HG03103 (cell line): ENCODE results near the gene ARMC9.

ENCODE experiments used
- ATAC-seq: cut with Tn5 transposase; IDR thresholded peaks from one replicate; pipeline ENCODE4 v1.9.1; 2021; ENCODE audit warnings: low read depth; ENCODE audit not compliant: unreplicated experiment

Gene ARMC9

GRCh38 chr2:231357048-231357447 lies 158.6 kb downstream of the ARMC9 start:
- no peak for ATAC-seq

DNA sequence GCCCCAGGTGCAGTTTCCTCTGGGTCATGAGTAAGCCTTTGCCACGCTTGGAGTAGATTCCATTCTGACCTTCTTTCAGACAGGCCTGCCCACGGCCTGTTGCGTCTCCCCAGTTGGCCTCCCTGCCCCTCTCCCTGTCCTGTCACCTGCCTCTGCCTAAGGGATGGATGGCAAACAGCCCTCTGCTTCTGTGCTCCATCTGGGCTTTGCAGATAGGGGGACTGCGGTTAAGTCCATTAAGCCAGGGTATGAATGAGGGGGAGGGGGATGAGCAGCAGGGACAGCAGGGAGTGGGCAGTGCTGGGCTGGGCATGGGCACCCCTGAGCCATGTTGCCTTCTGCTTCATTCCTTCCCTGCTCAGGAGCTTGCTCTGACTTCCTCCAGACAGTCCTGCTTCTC lies 159.5 kb downstream of the ARMC9 start:
- ATAC-seq, result no peak

DNA sequence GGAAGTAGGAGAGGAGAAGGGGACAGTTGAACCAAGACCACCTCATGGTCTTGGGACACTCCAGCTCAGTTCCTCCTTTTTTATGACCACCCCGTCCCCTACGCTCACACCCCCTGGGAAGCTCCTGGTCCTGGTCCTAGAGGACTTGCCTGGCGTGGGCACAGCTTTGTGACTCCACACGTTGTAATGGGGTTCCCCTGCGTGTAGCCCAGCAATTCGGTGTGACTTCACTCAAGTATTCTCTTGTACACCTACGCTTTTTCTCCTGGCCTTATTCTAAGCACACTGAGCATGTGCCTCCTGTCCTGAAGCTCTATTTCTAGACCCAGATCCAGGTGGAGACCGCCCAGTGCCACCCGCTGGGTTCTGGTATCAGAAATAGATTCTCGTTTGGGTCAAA lies 161.0 kb downstream of the ARMC9 start:
- ATAC-seq, result no peak

- no peak for ATAC-seq
These were observed 161.5 kb downstream of the ARMC9 start for GRCh38 chr2:231359948-231360347.

- no peak for ATAC-seq
These were observed 162.0 kb downstream of the ARMC9 start for GRCh38 chr2:231360401-231360800.

DNA sequence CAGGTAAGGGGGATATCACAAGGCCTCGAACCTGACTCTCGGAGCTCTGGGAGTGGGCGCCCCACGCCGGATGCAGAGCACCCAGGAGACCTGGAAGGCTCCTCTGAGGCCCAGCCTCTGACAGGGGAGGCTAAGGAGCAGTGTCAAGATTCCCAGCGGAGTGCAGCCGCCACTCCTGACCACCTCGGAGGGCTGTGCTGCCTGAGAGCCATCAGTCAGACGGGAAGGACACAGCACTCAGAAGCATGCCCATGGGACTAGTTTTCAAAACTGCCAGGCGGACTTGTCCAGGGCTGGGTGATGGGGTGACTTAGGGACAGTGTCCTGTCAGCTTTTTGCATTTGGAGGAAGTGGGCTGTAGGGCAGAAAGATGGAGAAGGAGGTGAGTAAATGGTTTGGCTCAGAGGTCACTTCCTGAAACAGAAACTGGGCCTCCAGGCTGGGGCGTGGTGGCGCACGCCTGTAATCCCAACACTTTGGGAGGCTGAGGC lies 162.5 kb downstream of the ARMC9 start:
- ATAC-seq, result no peak

DNA sequence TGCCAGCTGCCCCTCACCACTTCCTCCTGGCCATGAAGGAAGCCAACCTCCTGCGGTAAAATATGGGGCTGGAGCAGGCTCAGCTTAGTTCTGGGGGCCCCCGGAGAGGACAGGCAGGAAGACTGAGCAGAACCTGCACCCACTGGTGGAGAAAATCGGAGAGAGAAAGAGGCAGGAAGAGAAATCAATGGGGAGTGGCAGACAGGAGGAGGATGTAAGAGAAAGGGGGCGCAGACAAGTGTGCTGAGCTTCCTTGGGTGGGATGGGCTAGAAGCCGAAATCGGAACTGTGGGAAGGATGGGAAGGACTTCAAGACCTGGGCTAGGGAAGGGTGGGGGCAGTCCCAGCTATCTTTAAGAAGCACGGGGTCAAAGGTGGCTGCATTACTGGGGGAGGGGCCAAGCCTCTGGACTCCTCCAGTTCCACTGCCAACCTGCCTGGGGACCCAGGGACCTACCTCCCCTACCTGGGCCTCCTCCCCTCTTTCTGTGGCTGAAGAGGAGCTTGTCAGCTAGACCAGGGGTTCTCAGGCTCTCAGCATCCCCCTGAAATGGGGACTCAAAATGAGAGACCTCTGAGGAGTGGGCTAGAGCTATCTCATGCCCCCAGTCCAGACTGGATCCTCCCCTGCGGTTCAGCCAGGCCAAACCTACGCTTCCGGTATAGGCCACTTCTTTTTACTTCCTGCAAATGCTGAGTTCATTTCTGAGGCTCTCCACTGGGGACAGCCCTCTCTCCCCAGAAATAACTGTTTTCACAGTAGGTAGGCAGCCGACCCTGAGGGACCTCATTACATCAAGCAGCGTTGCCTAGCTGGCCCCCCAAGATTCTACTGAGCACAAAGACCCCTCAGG lies 163.5 kb downstream of the ARMC9 start:
- peak; percentile 87 for ATAC-seq

DNA sequence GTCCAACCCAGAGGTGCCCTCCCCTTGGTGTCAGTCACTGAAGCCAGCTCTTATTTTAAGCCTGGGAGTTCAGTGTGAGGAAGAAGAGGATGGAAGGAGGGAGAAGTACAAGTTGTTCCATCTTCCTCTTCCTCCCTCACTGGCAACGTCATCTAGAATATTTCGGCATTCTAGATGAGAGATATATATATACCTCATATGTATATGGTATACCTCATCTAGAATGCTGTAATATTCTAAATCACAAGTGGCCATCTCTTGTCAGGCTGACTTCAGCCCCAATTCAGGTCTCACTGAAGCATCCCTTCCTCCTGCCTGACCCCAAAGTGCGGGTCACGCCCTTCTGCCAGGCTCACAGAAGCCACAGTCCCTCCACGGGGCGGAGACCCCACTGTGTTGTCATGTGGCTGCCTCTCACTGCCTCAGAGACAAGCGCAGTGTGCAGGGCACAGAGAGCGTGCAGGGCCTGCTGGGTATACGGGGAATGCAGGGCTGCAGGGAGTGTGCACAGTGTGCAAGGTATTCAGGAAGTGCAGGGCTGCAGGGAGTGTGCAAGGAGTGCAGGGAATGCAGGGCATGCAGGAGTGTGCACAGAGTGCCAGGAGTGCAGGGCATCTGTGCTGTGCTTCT lies 164.2 kb downstream of the ARMC9 start:
- no peak for ATAC-seq

GRCh38 chr2:231364061-231364460 lies 165.6 kb downstream of the ARMC9 start:
- no peak for ATAC-seq

- ATAC-seq, result no peak
These were observed 166.8 kb downstream of the ARMC9 start for GRCh38 chr2:231364961-231365810.

- no peak for ATAC-seq
These were observed 168.7 kb downstream of the ARMC9 start for GRCh38 chr2:231367178-231367577.

DNA sequence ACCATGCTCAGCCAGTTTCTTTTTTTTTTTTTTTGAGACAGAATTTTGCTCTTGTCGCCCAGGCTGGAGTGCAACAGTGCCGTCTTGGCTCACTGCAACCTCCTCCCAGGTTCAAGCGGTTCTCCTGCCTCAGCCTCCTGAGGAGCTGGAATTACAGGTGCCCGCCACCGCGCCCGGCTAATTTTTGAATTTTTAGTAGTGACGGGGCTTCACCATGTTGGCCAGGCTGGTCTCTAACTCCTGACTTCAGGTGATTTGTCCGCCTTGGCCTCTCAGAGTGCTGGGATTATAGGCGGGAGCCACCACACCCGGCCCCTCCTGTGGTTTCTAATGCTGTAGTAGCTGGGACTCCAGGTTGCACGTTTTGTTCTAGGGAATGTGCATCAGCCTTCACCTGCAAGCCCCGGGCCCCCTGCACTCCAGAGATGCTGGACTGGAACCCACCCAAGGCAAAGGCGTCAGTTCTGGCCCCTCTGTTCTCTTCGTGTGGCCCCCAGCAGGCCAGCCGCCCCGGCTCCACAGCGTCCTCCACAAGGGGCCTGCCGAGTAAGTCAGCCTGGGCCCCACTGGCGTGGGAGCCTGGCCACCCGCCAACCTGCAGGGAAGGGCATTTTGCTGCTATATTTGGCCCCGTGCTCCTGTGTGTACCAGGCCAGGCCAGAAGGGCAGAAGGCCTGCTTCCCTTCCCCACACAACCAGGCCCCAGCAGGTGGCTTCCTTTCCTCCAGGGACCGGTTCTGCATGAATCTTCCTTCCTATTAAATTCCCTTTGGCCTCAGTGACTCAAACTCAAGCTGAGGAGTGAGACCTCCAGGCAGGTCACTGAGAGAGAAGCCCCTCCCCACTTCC lies 171.4 kb downstream of the ARMC9 start:
- no peak for ATAC-seq

- no peak for ATAC-seq
These were observed 172.0 kb downstream of the ARMC9 start for GRCh38 chr2:231370429-231370748.

- no peak for ATAC-seq
These were observed 172.5 kb downstream of the ARMC9 start for GRCh38 chr2:231370749-231371429.

DNA sequence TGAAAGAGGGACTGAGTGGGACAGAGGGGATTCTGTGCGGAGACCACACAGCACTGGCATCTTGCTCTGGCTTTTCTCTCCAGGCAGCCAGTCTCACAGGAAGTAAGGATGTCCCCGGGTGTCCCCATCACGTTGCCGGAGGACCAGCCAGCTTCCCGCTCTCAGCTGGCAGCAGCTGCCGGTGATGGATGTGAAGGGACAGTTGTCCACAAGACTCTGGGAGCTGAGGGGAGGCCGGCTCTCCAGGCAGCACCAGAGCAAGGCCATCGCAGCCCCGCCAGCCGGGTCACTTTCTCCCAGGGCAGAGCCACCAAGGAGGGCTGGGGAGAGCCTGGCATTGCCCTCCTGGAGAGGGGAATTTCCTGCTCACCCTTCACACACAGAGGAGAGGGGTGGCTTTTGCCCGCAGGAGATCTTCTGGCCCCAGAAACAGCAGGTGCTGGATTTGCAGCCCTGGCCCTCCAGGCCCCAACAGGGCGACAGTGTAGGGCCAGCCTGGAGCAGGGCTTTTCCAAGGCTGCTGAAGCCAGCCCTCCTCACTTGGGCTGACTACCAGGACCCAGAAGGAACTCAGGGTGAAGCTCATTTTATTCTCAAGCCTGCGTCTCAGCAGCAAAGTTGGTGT lies 173.1 kb downstream of the ARMC9 start:
- no peak for ATAC-seq

GRCh38 chr2:231372326-231372725 lies 173.9 kb downstream of the ARMC9 start:
- no peak for ATAC-seq

DNA sequence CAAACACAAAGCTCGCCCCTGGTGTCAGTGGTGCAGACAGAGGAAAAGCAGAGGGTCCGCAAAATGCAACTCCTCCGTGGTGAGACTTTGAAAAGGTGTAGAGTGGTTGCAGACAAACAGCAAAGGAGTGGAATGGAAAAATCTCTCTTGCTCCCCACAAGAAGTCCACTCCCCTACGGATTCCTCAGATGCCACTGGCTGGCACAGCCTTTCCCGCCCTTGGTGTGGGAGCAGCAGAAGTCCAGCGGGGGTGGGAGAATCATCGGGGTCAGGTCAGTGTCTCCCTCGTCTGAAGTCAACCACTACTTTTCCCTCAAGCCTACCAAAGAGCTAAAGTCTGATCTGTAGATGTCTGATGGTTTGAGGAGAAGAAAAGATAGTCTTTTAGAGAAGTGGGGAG lies 174.8 kb downstream of the ARMC9 start:
- ATAC-seq, result no peak

DNA sequence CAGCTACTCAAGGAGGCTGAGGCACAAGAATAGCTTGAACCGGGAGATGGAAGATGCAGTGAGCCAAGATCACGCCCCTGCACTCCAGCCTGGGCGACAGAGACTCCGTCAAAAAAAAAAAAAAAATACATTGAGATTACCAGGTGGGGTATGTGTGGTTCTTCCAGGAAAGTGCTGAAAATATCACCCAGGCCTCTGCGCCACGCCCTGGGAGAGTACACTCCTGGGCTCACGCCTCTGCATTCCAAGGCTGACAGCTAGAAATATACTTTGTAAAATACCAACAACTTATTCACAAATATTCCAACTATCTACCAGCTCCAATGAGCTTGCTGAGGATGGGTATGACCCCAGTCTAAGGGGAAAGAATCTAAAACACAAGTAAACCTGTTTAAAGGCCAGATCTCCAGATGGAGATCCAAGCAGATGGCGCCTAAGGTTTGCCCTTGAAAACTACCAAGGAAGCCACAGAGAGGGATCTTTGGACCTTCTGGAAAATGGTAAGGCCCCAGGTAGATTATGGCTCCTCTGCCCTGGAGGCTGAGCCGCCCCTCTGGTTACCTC lies 175.4 kb downstream of the ARMC9 start:
- ATAC-seq, result no peak

DNA sequence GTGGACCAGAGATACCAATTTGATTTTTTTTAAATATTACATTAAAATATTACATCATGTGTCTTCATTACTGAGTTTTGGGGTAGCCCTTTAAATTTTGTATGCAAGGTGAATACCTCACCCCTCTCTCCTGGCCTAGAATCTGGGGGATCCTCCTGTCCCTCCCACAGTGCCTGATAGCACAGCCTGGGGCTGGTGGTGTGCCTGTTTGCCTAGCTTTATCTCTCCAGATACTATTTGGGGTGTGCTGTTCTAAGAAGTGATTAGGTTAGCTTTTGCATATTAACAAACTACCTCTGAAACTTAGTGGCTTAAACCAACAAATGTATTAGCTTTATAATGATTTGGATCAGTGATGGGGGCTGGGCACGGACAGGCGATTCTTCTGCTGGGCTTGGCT lies 176.3 kb downstream of the ARMC9 start:
- no peak for ATAC-seq
